SK-N-MC (cell line): ENCODE measurements around the gene PAQR8.
"Not testable (repeated sequence)": the region's sequence is repeated elsewhere in the genome, so short reads cannot be mapped to it uniquely, and the experiment has no call there.

ENCODE experiments used
- DNase-seq: peaks from one replicate; pipeline ENCODE4 v3.0.0-alpha.2; 2011; ENCODE audit warnings: low read depth, low spot score
- H3K27ac ChIP-seq: fragments of 200-600 bp; sonication (generic); 2 replicates; pipeline ENCODE4 v1.5.1; 2016; ENCODE audit warnings: mixed run types
- H3K36me3 ChIP-seq: fragments of 200-600 bp; sonication (generic); 2 replicates; pipeline ENCODE4 v1.6.1; 2017; ENCODE audit warnings: antibody characterized with exemption, low read length, mixed read lengths; ENCODE audit not compliant: insufficient read depth
- H3K4me3 ChIP-seq: fragments of 200-600 bp; sonication (generic); 2 replicates; pipeline ENCODE4 v1.5.1; 2016
- H3K9ac ChIP-seq: fragments of 200-600 bp; sonication (generic); 2 replicates; pipeline ENCODE4 v1.8.0; 2017; ENCODE audit warnings: mixed run types, mixed read lengths; ENCODE audit not compliant: insufficient read length
- H3K9me3 ChIP-seq: fragments of 200-600 bp; sonication (generic); 2 replicates; pipeline ENCODE4 v1.6.1; 2017; ENCODE audit warnings: low read depth, mild to moderate bottlenecking, antibody characterized with exemption, low read length, moderate library complexity, mixed read lengths
- EZH2 ChIP-seq: fragments of 200-600 bp; sonication (generic); IDR thresholded peaks from one replicate; pipeline ENCODE4 v1.6.1; 2017; ENCODE audit warnings: antibody characterized with exemption
- FOXP2 ChIP-seq: optimal IDR thresholded peaks from 2 replicates; pipeline ENCODE3; 2011; ENCODE audit warnings: mild to moderate bottlenecking, moderate library complexity; ENCODE audit not compliant: insufficient read depth; ENCODE audit errors: extremely low read length, control extremely low read depth
- POLR2AphosphoS5 ChIP-seq: IDR thresholded peaks from 2 replicates; pipeline ENCODE4 v1.6.1; 2012; ENCODE audit warnings: mild to moderate bottlenecking, low read depth, low read length, borderline replicate concordance

Gene PAQR8

GRCh38 chr6:52426667-52427066 lies 64.7 kb downstream of the PAQR8 start:
- TF ChIP-seq FOXP2: no peak
- no peak for TF ChIP-seq EZH2
- no peak for TF ChIP-seq POLR2AphosphoS5
- H3K27ac ChIP-seq: no peak overlapping the region
- no peak overlapping the region for H3K9ac ChIP-seq
- H3K36me3 ChIP-seq: no peaks in the 10 kb centered on the region
- no peak overlapping the region for H3K4me3 ChIP-seq
- no peak for DNase-seq
- no peaks in the 10 kb centered on the region for H3K9me3 ChIP-seq

GRCh38 chr6:52433294-52433693 lies 71.3 kb downstream of the PAQR8 start:
- not testable (repeated sequence) for H3K9me3 ChIP-seq, H3K36me3 ChIP-seq, H3K27ac ChIP-seq, H3K4me3 ChIP-seq, H3K9ac ChIP-seq, DNase-seq

GRCh38 chr6:52435345-52435744 lies 73.4 kb downstream of the PAQR8 start:
- Histone ChIP-seq H3K9me3 (no peaks in the 10 kb centered on the region), H3K36me3 (no peaks in the 10 kb centered on the region), H3K9ac (no peak overlapping the region), H3K4me3 (no peak overlapping the region), H3K27ac (no peak overlapping the region)
- DNase-seq: no peak
- no peak for TF ChIP-seq FOXP2
- TF ChIP-seq EZH2: no peak
- TF ChIP-seq POLR2AphosphoS5: no peak

- no peaks in the 10 kb centered on the region for H3K9me3 ChIP-seq
- no peak overlapping the region for H3K4me3 ChIP-seq
- no peak for TF ChIP-seq EZH2
- no peak for TF ChIP-seq FOXP2
- TF ChIP-seq POLR2AphosphoS5: no peak
- no peak for DNase-seq
- no peak overlapping the region for H3K9ac ChIP-seq
- H3K36me3 ChIP-seq: no peaks in the 10 kb centered on the region
- no peak overlapping the region for H3K27ac ChIP-seq
These were observed 77.0 kb downstream of the PAQR8 start for GRCh38 chr6:52438926-52439325.

GRCh38 chr6:52454556-52454955 lies 92.6 kb downstream of the PAQR8 start:
- no peak overlapping the region for H3K9ac ChIP-seq
- H3K4me3 ChIP-seq: no peak overlapping the region
- TF ChIP-seq EZH2 (no peak), POLR2AphosphoS5 (no peak), FOXP2 (no peak)
- DNase-seq: no peak
- no peaks in the 10 kb centered on the region for H3K36me3 ChIP-seq
- no peak overlapping the region for H3K27ac ChIP-seq
- H3K9me3 ChIP-seq: no peaks in the 10 kb centered on the region

- no peaks in the 10 kb centered on the region for H3K36me3 ChIP-seq
- H3K9ac ChIP-seq: no peak overlapping the region
- H3K9me3 ChIP-seq: no peaks in the 10 kb centered on the region
- H3K27ac ChIP-seq: no peak overlapping the region
- no peak for DNase-seq
- TF ChIP-seq EZH2 (no peak), FOXP2 (no peak), POLR2AphosphoS5 (no peak)
- no peak overlapping the region for H3K4me3 ChIP-seq
These were observed 95.1 kb downstream of the PAQR8 start for GRCh38 chr6:52457096-52457495.
